Ramos (cell line): ENCODE results near the gene RNPEPL1.

Experiments used
- in situ Hi-C: fragments of 300-500 bp; cut with MboI; formaldehyde crosslinking; loops from one replicate; pipeline ENCODE4 v1.14.3; 2022; ENCODE audit warnings: low sequenced_read_pairs; ENCODE audit not compliant: unreplicated experiment

The RNPEPL1 gene, protein sequence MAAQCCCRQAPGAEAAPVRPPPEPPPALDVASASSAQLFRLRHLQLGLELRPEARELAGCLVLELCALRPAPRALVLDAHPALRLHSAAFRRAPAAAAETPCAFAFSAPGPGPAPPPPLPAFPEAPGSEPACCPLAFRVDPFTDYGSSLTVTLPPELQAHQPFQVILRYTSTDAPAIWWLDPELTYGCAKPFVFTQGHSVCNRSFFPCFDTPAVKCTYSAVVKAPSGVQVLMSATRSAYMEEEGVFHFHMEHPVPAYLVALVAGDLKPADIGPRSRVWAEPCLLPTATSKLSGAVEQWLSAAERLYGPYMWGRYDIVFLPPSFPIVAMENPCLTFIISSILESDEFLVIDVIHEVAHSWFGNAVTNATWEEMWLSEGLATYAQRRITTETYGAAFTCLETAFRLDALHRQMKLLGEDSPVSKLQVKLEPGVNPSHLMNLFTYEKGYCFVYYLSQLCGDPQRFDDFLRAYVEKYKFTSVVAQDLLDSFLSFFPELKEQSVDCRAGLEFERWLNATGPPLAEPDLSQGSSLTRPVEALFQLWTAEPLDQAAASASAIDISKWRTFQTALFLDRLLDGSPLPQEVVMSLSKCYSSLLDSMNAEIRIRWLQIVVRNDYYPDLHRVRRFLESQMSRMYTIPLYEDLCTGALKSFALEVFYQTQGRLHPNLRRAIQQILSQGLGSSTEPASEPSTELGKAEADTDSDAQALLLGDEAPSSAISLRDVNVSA

DNA sequence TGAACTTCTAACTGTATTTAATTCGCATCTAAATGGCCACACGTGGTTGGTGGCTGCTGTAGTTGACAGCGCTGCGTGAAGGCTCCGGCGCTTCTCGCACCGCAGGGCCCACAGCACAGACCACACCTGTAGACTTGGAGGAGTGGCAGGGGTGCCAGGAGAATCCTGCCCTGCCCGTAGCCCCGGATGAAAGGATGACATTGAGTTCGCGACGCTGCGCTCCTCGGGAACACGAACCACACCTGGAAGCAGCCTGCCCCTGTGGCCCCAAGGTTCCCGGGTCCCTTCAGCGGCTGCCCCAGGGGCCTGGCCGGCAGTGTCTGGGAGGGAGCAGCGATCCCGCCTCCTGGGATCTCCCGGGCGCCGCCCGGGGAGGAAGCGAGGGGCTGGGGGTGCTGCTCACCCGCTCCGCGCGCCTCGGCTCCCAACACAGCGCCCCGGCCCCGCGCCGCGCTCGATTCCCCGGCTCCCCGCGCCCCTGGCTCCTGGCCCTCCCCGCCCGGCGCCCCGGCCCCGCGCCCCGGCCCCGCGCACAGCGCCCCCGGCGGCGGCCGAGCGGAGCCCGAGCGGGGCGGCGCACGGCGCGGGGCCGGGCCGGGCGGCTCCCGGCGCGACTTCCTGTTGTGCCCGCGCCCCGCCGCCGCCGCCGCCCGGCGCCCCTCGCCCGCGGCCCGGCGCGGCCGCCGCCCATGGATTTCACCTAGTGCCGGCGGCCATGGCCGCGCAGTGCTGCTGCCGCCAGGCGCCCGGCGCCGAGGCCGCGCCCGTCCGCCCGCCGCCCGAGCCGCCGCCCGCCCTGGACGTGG is at the start of gene RNPEPL1:
RNPEPL1 (plus strand) TSS at position 613 of the 806 bp plus-strand sequence; CDS start at position 716, 103 bp downstream.
- in situ Hi-C loops = no loop called here

DNA sequence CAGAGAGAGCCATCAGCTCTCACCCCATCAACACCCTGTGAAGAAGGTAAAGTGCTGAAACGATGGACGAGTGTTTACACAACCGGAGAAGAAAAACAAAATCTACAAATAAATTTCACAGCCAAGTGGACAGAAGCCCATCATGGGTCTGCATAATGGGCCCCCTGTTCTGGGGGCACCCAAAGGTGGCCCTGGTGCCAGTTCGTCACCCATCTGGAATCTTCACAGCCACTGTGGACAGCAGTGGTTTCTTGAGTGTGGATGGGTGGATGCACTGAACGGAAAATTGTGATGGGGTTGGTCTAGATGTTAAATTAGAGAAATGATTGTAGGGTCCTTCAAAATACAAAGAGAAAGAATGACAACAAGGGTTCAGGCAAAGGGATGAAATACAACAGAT is 49.3 kb upstream of the RNPEPL1 start:
- in situ Hi-C loops = loop anchor here (25.0 kb wide), 1 partner anchor 193 kb away; no protein-coding TSS in a partner anchor

DNA sequence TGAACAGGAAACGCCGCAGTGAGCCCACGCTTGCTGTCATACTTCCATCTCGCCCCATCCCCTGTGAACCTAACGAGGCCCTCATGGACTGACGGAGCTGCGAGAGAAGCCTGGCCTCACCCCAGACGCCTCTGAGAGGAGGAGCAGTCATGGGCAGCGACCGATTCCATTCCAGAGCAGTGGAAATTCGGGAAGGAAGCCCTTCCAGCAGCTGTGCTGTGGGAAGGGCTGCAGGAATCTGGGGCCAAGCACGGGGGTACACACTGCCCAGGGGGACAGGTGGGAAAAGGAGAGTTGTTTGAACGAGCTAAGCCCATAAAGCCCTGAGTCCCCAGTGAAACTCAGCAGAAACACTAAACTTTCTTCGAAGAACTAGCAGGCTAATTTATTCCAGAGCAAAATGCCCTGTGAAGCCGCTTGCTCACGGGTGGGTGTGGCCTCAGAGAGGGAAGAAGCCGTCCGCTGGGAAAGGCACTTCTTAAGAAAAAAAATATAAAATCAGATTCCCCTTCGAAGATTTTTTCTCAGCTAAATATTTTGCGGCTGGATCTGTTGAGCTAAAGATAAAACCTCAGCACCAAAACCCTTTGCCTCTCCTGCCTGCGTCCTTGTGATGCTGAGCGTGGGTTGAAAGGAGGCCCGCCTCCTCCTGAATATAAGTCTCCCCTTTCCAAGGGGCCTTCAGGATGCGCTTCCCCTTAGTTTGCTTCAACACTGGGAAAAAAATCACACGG is 48.7 kb upstream of the RNPEPL1 start:
- in situ Hi-C loops = loop anchor here (25.0 kb wide), 1 partner anchor 193 kb away; no protein-coding TSS in a partner anchor

DNA sequence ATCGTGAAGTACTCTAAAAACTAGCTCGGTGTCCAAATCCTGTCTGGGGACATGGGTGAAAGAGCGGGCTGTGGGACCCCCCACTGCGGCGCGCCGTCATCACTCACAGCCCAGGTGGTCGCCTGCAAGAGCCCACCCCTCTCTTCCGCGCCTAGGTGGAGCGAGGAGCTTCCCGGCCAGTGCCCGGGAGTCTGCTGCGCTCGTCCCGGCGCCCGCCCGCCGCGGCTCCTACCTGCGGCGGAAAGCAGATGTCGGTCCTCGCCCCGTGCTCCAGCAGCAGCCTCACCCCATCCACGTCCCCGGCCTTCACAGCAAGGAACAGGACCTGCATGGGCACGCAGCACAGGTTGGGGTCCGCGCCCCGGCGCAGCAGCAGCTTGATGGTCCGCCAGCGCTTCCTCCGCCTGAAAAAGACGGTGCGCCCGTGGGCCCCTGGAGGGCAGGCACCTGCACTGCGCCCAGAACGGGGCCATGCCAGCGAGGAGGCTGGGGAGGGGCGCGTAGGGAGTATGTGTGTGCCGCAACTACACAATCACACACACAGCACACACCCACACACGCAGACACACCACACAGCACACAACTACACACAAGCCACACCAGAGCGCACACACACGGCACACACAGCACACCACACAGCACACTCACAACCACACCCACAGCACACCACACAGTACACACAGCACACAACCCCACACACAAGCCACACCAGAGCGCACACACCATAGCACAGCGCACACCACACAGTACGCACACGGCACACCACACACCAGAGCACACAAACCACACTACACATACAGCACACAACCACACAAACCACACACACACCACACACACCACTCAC is 47.9 kb upstream of the RNPEPL1 start:
- in situ Hi-C loops = loop anchor here (25.0 kb wide), 1 partner anchor 192 kb away; no protein-coding TSS in a partner anchor

DNA sequence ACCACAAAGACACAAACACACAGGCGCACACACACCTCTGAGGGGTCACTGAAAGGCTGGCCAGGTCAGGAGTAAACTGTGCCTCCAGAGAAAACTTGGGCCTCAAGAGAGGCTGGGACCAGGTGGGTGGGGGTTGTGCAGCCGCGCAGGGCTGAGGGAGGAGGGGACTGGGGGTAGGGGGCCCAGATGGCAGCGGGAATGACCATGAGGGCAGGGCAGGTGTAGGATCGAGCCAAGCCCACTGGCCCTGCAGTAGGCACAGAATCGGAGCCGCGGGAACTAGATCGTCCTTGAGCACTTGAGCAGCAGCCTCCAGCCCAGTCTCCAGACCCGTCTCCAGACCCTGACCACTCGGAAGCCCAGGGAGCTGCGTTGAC is 47.3 kb upstream of the RNPEPL1 start:
- in situ Hi-C loops = loop anchor here (25.0 kb wide), 1 partner anchor 191 kb away; no protein-coding TSS in a partner anchor

DNA sequence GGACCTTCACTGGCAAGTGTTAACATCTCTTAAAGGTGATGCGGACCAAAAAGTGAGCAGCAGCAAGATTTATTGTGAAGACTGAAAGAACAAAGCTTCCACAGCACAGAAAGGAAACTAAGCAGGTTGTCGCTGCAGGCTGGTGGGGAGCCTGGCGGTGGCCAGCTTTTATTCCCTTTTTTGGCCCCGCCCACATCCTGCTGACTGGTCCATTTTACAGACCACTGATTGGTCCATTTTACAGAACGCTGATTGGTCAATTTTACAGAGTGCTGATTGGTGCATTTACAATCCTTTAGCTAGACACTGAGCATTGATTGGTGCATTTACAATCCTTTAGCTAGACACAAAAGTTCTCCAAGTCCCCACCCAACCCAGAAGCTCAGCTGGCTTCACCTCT is 46.4 kb upstream of the RNPEPL1 start:
- in situ Hi-C loops = loop anchor here (25.0 kb wide), 1 partner anchor 190 kb away; no protein-coding TSS in a partner anchor

DNA sequence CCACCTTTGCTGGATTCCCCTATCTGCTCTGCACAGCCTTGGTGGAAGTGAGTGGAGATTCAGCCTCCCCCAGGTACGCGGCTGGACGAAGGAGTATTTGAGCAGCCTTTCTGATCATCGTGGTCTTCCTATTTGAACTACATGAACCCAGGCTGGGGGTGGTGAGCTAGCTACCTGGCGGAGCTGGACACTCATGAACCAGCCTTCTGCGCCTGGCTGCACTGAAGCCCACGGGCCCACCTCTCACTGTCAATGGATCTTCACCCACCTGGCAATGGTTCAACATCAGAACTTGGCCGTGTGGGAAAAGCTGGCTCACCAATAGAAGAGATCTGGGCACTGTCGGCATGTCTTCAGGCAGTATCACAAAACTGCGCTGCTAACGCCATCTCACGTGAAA is 45.9 kb upstream of the RNPEPL1 start:
- in situ Hi-C loops = loop anchor here (25.0 kb wide), 1 partner anchor 190 kb away; no protein-coding TSS in a partner anchor

DNA sequence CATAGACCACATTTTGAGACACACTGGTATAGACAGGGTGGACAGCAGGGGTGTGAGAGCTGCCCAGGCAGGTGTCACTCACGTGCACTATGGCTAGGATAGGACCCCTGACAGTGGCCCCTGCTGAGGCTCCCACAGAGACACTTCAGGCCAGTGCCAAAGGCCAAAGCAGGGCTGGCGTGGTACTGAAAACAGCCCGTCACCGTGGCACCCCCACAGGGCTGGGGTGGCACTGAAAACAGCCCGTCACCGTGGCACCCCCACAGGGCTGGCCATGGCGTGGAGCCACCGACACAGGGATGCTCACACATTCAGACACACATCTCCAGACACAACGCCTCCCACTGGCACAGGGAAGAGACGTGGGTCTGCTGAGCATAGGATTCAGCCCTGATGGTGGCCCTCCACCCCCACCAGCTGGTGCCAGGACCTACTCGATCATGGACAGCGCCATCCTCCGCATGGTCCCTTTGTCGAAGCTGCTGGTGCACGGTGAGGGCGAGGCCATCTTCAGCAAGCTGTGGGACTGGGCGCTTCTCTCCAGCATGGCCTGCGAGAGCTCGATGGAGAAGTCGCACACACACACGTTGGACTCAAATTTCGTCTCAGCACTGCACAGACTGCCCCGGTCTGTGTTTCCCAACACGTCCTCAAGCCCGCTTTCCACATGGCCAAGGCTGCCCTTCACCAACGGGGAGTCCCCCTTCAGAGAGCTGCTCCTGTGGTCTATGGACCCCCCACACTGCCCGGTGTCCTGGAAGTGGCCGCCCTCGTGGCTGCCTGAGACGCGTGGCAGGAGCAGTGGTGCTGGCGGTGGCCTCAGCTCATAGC is 44.6 kb upstream of the RNPEPL1 start:
- in situ Hi-C loops = loop anchor here (25.0 kb wide), 1 partner anchor 189 kb away; no protein-coding TSS in a partner anchor

DNA sequence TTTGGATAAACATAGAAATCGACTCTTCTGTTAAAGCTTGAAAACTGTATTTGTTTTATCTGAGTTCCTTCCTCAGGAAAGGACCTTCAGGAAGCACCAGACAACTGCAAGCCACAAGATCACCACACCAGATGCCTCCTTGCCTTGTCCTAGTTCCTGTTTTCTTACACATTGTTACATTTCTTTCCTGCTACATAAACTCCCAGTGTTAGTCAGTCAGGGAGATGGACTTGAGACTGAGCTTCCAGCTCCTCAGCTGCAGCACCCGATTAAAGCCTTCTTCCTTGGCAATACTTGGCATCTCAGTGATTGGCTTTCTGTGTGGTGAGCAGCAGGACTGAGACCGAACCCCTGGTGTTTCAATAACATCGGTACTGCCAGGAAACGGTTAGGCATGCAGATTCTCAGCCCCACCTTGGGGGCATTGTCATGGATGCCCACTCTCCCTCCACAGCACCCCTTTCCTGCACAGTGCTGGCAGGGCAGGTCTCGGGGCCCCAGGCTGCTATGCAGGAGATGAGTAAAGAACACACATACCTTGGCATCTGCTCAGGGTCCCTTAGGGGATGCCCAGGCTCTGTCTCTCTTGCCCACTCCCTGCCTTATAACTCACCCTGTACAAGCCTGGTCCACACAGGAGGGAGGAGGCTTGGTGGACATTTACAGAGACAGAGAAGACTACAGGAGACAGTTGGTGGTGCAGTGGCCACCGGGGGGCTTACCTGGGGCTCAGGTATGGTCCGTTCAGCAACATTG is 43.1 kb upstream of the RNPEPL1 start:
- in situ Hi-C loops = loop anchor here (25.0 kb wide), 1 partner anchor 187 kb away; no protein-coding TSS in a partner anchor

DNA sequence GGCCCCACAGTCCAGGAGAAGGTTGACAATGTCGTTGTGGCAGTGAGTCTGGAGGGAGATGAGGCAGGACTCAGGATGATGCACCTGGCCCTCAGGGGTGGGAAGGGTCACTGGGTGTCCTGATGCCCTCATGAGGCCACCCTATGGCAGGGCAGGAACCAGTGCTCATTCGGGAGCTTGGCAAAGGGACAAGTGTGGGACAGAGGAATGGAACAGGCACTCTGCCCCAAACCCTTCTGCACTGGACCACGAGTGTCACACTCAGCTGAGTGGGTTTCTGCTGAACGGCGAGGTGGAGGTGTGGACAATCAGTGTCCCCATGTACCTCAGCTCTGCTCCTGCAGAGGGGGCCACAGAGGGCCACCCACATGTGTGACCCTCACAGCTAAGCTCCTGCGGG is 42.5 kb upstream of the RNPEPL1 start:
- in situ Hi-C loops = no loop called here

DNA sequence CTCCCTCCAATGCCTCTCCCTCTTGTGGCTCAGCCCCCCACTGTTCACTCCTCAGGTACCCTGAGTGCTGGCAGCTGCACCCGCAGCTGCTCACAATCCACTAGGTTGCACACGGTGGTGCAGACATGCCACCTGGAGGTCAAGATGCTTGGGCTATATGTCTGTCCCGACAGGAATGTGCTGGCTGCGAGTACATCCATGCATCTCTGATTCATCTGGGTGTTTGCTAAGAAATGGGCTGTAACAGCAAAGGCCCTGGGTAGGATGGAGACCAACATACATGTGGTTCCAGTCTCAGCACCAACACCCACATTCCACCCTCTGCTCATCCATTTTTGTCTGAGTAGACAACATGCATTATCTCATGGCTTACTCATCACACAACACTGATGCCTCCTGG is 41.8 kb upstream of the RNPEPL1 start:
- in situ Hi-C loops = no loop called here

DNA sequence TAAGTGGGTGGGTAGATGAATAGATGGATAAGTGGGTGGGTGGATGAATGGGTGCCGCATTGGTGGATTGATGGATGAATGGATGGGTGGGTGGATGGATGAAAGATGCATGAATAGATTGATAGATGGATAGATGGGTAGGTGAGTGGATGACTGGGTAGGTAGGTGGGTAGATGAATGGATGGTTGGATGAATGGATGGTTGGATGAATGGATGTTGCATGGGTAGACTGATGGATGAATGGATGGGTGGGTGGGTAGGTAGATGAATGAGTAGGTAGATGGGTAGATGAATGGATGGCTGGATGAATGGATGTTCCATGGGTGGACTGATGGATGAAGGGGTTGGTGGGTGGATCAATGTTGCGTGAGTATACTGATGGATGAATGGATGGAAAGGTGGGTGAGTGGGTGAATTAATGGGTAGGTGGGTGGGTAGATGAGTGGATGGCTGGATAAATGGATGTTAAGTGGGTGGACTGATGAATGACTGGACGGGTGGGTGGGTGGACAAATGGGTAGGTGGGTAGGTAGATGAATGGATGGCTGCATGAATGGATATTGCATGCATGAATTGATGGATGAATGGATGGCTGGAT is 41.0 kb upstream of the RNPEPL1 start:
- in situ Hi-C loops = no loop called here

DNA sequence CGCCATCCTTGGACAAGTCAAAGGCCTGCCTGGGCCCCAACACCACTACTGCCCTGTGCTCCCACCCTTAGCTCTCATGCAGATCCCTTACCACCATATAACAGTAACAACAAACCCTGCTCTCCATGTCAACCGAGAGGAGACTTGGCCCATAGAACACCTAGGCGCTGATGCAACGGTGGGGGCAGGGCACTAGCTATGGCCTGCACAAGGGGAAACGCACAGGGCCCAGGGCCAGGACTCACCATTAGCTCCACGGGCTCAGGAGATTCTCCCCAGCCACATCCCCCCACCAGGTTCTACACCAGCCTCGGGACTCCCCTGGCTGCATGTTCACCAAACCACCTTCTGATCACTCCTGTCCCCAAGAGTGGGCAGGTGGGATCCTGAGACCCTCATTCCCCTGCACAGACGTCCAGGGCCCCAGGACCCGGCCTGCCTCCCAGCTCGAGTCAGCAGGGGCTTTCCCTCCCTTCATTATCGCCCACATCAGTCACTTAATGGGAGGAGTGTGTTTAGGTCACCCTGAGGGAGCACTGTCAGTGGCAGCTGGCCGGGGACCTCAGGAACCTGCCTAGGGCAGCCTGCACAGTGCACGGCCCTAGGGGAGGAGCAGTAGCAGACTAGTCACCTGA is 39.8 kb upstream of the RNPEPL1 start:
- in situ Hi-C loops = no loop called here

DNA sequence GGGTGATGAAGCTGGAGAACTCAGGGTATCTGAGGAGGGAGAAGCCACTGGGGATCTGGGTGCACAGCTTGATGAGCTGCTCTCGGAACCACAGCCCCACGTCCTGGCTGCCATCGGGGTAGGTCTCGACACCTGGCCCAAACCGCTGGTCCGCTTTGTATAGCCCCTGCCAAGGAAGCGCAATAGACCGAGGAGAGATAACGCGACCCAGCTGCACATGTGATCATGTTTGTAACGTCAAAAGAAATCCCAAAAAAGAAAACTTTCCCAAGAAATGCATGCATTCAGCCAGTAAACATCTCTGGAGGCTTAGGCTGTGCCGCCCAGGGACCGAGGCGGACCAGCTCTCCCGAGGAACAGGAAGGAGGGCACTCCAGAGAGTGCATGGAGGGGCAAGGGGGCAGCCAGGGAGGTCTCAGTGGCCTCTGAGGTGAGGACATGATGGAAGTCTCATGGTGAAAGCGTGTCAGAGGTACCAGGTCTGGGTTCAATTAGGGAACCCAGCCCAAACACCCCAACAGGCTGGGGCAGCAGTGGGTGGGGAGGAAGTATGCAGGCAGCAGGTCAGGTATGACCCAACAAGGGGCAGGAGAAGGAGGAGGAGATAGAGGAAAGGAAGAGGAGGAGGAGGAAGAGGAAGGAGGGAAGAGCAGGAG is 38.8 kb upstream of the RNPEPL1 start:
- in situ Hi-C loops = no loop called here

DNA sequence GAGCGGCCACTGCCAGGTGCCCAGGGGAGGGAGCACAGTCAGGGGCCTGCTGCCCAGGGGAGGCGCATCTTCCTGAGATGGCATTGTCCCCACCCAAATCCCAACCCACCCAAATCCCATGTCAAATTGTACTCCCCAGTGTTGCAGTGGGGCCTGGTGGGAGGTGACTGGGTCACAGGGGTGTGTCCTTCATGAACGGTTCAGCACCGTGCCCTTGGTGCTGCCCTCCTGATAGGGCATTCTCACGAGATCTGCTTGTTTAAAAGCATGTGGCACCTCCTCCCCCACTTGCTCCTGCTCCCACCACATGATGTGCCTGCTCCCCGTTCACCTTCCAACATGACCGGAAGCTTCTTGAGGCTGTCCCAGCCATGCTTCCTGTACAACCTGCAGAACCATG is 38.1 kb upstream of the RNPEPL1 start:
- in situ Hi-C loops = no loop called here

DNA sequence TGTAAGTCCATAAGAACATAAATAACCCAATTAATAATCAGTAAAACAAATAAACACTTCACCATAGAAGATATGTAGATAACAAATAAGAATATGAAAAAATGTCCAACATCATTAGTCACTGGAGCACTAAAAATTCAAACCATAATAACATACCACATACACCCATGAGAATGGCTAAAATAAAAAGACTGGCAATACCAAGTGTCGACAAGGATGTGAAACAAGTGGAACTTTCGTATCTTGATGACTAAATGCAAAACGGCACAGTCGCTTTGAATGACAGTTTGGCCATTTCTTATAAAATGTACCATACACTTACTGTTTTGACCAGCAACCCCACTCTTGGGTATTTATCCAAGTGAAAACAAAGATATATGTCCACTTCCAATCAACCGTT is 37.2 kb upstream of the RNPEPL1 start:
- in situ Hi-C loops = no loop called here
